ENCODE results near the gene ICE2.

The ICE2 gene

GRCh38 chr15:60496853-60497252 is 17.9 kb upstream of the ICE2 start:
- intact Hi-C loops (cut with DNase I), result no loop called here
- DNase-seq, result no peak

GRCh38 chr15:60494108-60494507 is 15.2 kb upstream of the ICE2 start:
- DNase-seq, result no peak
- intact Hi-C loops (cut with DNase I), result no loop called here

- intact Hi-C loops (cut with DNase I), result no loop called here
- no peak for DNase-seq
Observed at GRCh38 chr15:60493166-60493565, 14.2 kb upstream of the ICE2 start.

GRCh38 chr15:60486742-60487141 is 7.8 kb upstream of the ICE2 start:
- DNase-seq, result no peak
- intact Hi-C loops (cut with DNase I), result no loop called here

GRCh38 chr15:60485365-60486055 is 6.6 kb upstream of the ICE2 start:
- intact Hi-C loops (cut with DNase I), result no loop called here
- DNase-seq, result no peak

GRCh38 chr15:60483042-60483441 is 4.1 kb upstream of the ICE2 start:
- no peak for DNase-seq
- intact Hi-C loops (cut with DNase I), result no loop called here

- intact Hi-C loops (cut with DNase I), result no loop called here
- DNase-seq, result no peak
Observed at GRCh38 chr15:60480888-60481287, 1.9 kb upstream of the ICE2 start.

GRCh38 chr15:60480149-60480548 is 1.2 kb upstream of the ICE2 start:
- DNase-seq, result no peak
- intact Hi-C loops (cut with DNase I), result no loop called here

- intact Hi-C loops (cut with DNase I), result no loop called here
- no peak for DNase-seq
Observed at GRCh38 chr15:60479361-60480110, 594 bp upstream of the ICE2 start.

GRCh38 chr15:60477916-60478565 is 901 bp downstream of the ICE2 start:
- no peak for DNase-seq
- intact Hi-C loops (cut with DNase I), result no loop called here

- DNase-seq, result no peak
- intact Hi-C loops (cut with DNase I), result no loop called here
Observed at GRCh38 chr15:60477164-60477563, 1.8 kb downstream of the ICE2 start.

GRCh38 chr15:60476713-60477112 is 2.2 kb downstream of the ICE2 start:
- intact Hi-C loops (cut with DNase I), result no loop called here
- no peak for DNase-seq

- intact Hi-C loops (cut with DNase I), result no loop called here
- no peak for DNase-seq
Observed at GRCh38 chr15:60473135-60473534, 5.8 kb downstream of the ICE2 start.

- intact Hi-C loops (cut with DNase I), result no loop called here
- no peak for DNase-seq
Observed at GRCh38 chr15:60471314-60471713, 7.6 kb downstream of the ICE2 start.

GRCh38 chr15:60469893-60470641 is 8.9 kb downstream of the ICE2 start:
- DNase-seq, result no peak
- intact Hi-C loops (cut with DNase I), result no loop called here

GRCh38 chr15:60464836-60465630 is 13.9 kb downstream of the ICE2 start:
- intact Hi-C loops (cut with DNase I), result no loop called here
- DNase-seq, result no peak

- no peak for DNase-seq
- intact Hi-C loops (cut with DNase I), result no loop called here
Observed at GRCh38 chr15:60462027-60462426, 16.9 kb downstream of the ICE2 start.

- intact Hi-C loops (cut with DNase I), result no loop called here
- no peak for DNase-seq
Observed at GRCh38 chr15:60460931-60461330, 18.0 kb downstream of the ICE2 start.

- DNase-seq, result no peak
- intact Hi-C loops (cut with DNase I), result no loop called here
Observed at GRCh38 chr15:60458721-60459120, 20.2 kb downstream of the ICE2 start.

GRCh38 chr15:60457985-60458384 is 21.0 kb downstream of the ICE2 start:
- intact Hi-C loops (cut with DNase I), result no loop called here
- DNase-seq, result no peak
